Tibial nerve (tissue), 4 donors: ENCODE results near the gene SNX22.

Source experiments
- CTCF ChIP-seq, 5 experiments: fragments of 200-600 bp in 3 of 5; fragments of 450-650 bp in 2 of 5; sonication (generic) in 3 of 5; IDR thresholded peaks; one replicate each; pipeline ENCODE4 v1.5.1; 2016 to 2019; ENCODE audit warnings: antibody characterized with exemption in 5 of 5, mild to moderate bottlenecking in 3 of 5, moderate library complexity in 2 of 5
- EP300 ChIP-seq, 2 donors: sonication (generic); formaldehyde crosslinking; IDR thresholded peaks; one replicate each; pipeline ENCODE4 v1.6.1; 2017; ENCODE audit warnings: antibody characterized with exemption in 2 of 2, mild to moderate bottlenecking in 1 of 2
- POLR2A ChIP-seq, 2 donors: fragments of 450-650 bp; IDR thresholded peaks; one replicate each; pipeline ENCODE4 v1.6.1; 2017; ENCODE audit warnings: antibody characterized with exemption in 2 of 2, mild to moderate bottlenecking in 2 of 2, moderate library complexity in 2 of 2

- TF ChIP-seq CTCF (IDR thresholded peaks at IDR 0.05) (no peak), POLR2A (IDR thresholded peaks at IDR 0.05) (no peak), EP300 (IDR thresholded peaks at IDR 0.05) (no peak)
These were observed 3.0 kb upstream of the SNX22 start for GRCh38 chr15:64148581-64148980.
